Measurements from ENCODE around the gene WDR36.

WDR36 gene

GRCh38 chr5:111142932-111143331 lies 50.8 kb downstream of the WDR36 start:
- Histone ChIP-seq H3K4me3 (ENCODE audit: low read length) (no peak overlapping the region), H3K9ac (ENCODE audit: low read depth, low read length) (no peak overlapping the region), H3K4me1 (ENCODE audit: insufficient read depth, low read length) (no peaks in the 10 kb centered on the region), H3K27ac (ENCODE audit: low read length) (no peak overlapping the region), H3K27me3 (ENCODE audit: insufficient read depth, low read length) (no peaks in the 10 kb centered on the region), H3K36me3 (ENCODE audit: insufficient read depth, low read depth, low read length) (no peaks in the 10 kb centered on the region), H3K9me3 (ENCODE audit: insufficient read depth, low read depth, low read length) (no peaks in the 10 kb centered on the region)

DNA sequence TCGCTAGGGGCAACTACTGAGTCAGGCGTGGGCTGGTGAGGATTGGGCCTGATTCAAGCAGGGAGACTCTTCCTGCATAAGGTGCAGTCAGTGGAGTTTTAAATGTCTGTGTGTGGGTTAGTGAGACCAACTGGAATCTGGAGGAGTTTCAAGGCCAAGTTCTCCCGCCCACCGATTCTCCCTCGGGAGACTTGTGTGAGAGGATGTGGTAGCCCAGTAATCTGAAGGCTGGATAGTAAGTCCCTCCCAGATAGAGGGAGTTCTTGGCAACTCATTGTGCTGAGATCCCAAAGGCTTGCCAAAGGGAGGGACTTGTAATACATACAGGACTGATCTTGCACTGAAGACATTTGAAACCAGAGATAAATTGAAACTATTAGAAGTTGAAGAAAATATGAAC lies 51.8 kb downstream of the WDR36 start:
- H3K4me1 ChIP-seq (ENCODE audit: insufficient read depth, low read length): no peaks in the 10 kb centered on the region
- no peak overlapping the region for H3K4me3 ChIP-seq (ENCODE audit: low read length)
- no peaks in the 10 kb centered on the region for H3K27me3 ChIP-seq (ENCODE audit: insufficient read depth, low read length)
- no peaks in the 10 kb centered on the region for H3K36me3 ChIP-seq (ENCODE audit: insufficient read depth, low read depth, low read length)
- no peaks in the 10 kb centered on the region for H3K9me3 ChIP-seq (ENCODE audit: insufficient read depth, low read depth, low read length)
- H3K27ac ChIP-seq (ENCODE audit: low read length): no peak overlapping the region
- no peak overlapping the region for H3K9ac ChIP-seq (ENCODE audit: low read depth, low read length)

DNA sequence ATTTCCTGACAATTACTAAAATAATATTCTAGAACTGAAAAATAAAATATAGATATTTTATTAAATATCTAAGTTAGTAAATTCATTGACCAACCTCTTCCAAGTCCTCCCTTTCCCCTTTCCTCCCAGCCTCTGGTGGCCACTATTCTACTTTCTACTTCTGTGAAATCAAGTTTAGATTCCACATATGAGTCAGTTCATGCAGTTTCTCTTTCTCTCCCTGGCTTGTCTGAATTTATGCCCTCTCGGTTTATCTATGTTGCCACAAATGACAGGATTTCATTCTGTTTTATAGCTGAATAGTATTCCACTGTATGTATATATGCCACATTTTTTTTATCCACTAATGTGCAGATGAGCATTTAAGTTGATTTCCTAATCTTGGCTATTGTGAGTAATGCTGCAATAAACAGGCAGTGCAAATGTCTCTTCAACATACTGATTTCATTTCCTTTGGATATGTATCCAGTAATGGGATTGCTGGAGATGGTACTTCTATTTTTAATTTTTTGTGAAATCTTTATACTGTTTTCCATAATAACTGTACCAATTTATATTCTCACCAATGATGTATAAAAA lies 52.3 kb downstream of the WDR36 start:
- Histone ChIP-seq H3K36me3 (ENCODE audit: insufficient read depth, low read depth, low read length) (no peaks in the 10 kb centered on the region), H3K27me3 (ENCODE audit: insufficient read depth, low read length) (no peaks in the 10 kb centered on the region), H3K4me1 (ENCODE audit: insufficient read depth, low read length) (no peaks in the 10 kb centered on the region), H3K27ac (ENCODE audit: low read length) (no peak overlapping the region), H3K4me3 (ENCODE audit: low read length) (no peak overlapping the region), H3K9me3 (ENCODE audit: insufficient read depth, low read depth, low read length) (no peaks in the 10 kb centered on the region), H3K9ac (ENCODE audit: low read depth, low read length) (no peak overlapping the region)

DNA sequence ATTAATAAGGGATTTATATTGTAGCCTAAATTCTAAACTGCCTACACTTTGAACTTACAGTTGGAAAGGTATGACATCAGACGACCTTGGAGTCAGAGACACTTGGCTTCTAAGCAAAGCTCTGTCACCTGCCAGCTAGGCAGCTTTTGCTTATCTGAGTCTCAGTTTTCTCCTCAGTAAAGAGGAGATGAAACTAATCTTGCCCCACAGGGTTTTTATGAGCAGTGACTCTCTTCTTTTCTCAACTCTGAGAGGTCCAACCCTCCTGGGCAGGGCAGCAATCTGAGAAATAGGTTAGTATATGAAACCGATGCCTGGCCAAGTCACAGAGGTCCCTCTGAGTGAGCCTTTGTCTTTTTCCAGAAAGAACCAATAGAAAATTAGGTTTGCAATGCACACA lies 53.9 kb downstream of the WDR36 start:
- H3K9me3 ChIP-seq (ENCODE audit: insufficient read depth, low read depth, low read length): no peaks in the 10 kb centered on the region
- H3K36me3 ChIP-seq (ENCODE audit: insufficient read depth, low read depth, low read length): no peaks in the 10 kb centered on the region
- no peaks in the 10 kb centered on the region for H3K4me1 ChIP-seq (ENCODE audit: insufficient read depth, low read length)
- H3K9ac ChIP-seq (ENCODE audit: low read depth, low read length): no peak overlapping the region
- H3K27ac ChIP-seq (ENCODE audit: low read length): no peak overlapping the region
- H3K4me3 ChIP-seq (ENCODE audit: low read length): no peak overlapping the region
- no peaks in the 10 kb centered on the region for H3K27me3 ChIP-seq (ENCODE audit: insufficient read depth, low read length)

- Histone ChIP-seq H3K27me3 (ENCODE audit: insufficient read depth, low read length) (no peaks in the 10 kb centered on the region), H3K9ac (ENCODE audit: low read depth, low read length) (no peak overlapping the region), H3K4me1 (ENCODE audit: insufficient read depth, low read length) (no peaks in the 10 kb centered on the region), H3K9me3 (ENCODE audit: insufficient read depth, low read depth, low read length) (no peaks in the 10 kb centered on the region), H3K36me3 (ENCODE audit: insufficient read depth, low read depth, low read length) (no peaks in the 10 kb centered on the region), H3K4me3 (ENCODE audit: low read length) (no peak overlapping the region), H3K27ac (ENCODE audit: low read length) (no peak overlapping the region)
These were observed 55.4 kb downstream of the WDR36 start for GRCh38 chr5:111147502-111147901.

DNA sequence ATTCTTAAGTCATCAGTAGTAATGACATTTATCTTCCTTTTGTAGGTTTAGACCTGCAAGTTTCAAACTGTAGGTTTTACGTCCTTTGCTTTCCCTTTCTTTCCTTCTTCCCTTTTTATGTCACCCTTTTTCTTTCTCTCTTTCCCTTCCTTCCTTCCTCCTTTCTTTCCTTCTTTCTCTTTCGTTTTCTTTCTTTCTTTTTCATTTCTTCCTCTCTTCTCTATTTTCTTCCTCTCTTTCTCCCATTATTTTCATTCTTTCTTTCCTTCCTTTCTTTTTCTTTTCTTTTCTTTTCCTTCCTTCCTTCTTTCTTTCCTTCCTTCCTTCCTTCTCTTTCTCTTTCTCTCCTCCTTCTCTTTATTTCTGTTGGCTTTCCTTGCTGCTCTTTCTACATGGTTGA lies 59.9 kb downstream of the WDR36 start:
- no peaks in the 10 kb centered on the region for H3K4me1 ChIP-seq (ENCODE audit: insufficient read depth, low read length)
- no peak overlapping the region for H3K4me3 ChIP-seq (ENCODE audit: low read length)
- no peaks in the 10 kb centered on the region for H3K36me3 ChIP-seq (ENCODE audit: insufficient read depth, low read depth, low read length)
- H3K9ac ChIP-seq (ENCODE audit: low read depth, low read length): no peak overlapping the region
- no peaks in the 10 kb centered on the region for H3K9me3 ChIP-seq (ENCODE audit: insufficient read depth, low read depth, low read length)
- H3K27ac ChIP-seq (ENCODE audit: low read length): no peak overlapping the region
- H3K27me3 ChIP-seq (ENCODE audit: insufficient read depth, low read length): no peaks in the 10 kb centered on the region

DNA sequence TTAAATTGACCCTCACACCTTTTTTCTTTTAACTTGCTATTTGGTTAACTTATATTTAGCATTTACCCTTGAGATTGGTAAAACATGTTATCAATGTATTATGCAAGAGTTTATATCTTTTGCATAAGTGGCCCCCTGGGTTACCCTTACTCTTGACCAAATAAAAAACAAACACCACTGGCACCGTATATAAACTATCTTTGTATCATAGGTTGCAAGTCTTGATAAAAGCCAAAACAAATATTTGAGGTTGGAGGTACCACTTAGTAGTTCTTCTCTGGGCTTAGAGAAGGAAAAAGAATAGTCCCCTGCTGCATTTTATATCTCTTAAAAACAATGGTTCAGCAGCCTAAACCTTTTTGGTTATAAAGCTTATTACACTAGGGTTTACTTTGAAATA lies 61.3 kb downstream of the WDR36 start:
- Histone ChIP-seq H3K4me1 (ENCODE audit: insufficient read depth, low read length) (no peaks in the 10 kb centered on the region), H3K9ac (ENCODE audit: low read depth, low read length) (no peak overlapping the region), H3K4me3 (ENCODE audit: low read length) (no peak overlapping the region), H3K9me3 (ENCODE audit: insufficient read depth, low read depth, low read length) (no peaks in the 10 kb centered on the region), H3K27ac (ENCODE audit: low read length) (no peak overlapping the region), H3K36me3 (ENCODE audit: insufficient read depth, low read depth, low read length) (no peaks in the 10 kb centered on the region), H3K27me3 (ENCODE audit: insufficient read depth, low read length) (no peaks in the 10 kb centered on the region)

DNA sequence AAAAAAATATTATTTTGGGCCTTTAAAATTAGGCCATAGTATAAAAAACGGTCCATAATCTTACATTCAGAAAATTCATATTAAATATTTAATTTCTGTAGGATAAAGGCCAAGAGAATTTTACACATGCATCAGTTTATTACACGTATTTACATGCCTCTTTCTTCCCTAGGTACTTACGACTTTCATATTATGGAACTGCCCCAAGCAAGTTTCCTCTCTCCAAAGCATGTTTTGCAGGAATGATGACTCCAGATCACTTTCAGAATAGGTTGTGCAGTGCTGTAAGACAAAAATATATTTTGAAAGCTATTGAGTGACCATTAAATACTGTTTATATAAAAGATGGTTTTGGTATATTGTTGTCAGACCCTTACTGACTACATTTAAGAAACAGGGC lies 61.8 kb downstream of the WDR36 start:
- H3K4me3 ChIP-seq (ENCODE audit: low read length): no peak overlapping the region
- H3K9me3 ChIP-seq (ENCODE audit: insufficient read depth, low read depth, low read length): no peaks in the 10 kb centered on the region
- no peaks in the 10 kb centered on the region for H3K27me3 ChIP-seq (ENCODE audit: insufficient read depth, low read length)
- H3K4me1 ChIP-seq (ENCODE audit: insufficient read depth, low read length): no peaks in the 10 kb centered on the region
- H3K27ac ChIP-seq (ENCODE audit: low read length): no peak overlapping the region
- H3K36me3 ChIP-seq (ENCODE audit: insufficient read depth, low read depth, low read length): no peaks in the 10 kb centered on the region
- H3K9ac ChIP-seq (ENCODE audit: low read depth, low read length): no peak overlapping the region

- no peaks in the 10 kb centered on the region for H3K9me3 ChIP-seq (ENCODE audit: insufficient read depth, low read depth, low read length)
- no peaks in the 10 kb centered on the region for H3K4me1 ChIP-seq (ENCODE audit: insufficient read depth, low read length)
- no peaks in the 10 kb centered on the region for H3K36me3 ChIP-seq (ENCODE audit: insufficient read depth, low read depth, low read length)
- H3K4me3 ChIP-seq (ENCODE audit: low read length): no peak overlapping the region
- no peak overlapping the region for H3K9ac ChIP-seq (ENCODE audit: low read depth, low read length)
- no peaks in the 10 kb centered on the region for H3K27me3 ChIP-seq (ENCODE audit: insufficient read depth, low read length)
- H3K27ac ChIP-seq (ENCODE audit: low read length): no peak overlapping the region
These were observed 66.1 kb downstream of the WDR36 start for GRCh38 chr5:111158105-111158744.

DNA sequence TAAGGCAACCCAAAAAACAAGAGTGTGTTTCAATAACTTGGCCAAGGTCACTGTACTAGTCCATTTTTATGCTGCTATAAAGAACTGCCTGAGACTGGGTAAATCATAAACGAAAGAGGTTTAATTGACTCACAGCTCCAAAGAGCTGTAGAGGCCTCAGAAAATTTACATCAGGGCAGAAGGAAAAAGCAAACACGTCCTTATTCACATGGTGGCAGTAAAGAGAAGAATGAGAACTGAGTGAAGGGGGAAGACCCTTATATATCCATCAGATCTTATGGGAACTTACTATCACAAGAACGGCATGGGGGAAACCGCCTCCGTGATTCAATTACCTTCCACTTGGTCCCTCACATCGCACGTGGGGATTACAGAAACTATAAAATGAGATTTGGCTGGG lies 67.7 kb downstream of the WDR36 start:
- H3K9me3 ChIP-seq (ENCODE audit: insufficient read depth, low read depth, low read length): no peaks in the 10 kb centered on the region
- H3K27ac ChIP-seq (ENCODE audit: low read length): no peak overlapping the region
- no peak overlapping the region for H3K9ac ChIP-seq (ENCODE audit: low read depth, low read length)

DNA sequence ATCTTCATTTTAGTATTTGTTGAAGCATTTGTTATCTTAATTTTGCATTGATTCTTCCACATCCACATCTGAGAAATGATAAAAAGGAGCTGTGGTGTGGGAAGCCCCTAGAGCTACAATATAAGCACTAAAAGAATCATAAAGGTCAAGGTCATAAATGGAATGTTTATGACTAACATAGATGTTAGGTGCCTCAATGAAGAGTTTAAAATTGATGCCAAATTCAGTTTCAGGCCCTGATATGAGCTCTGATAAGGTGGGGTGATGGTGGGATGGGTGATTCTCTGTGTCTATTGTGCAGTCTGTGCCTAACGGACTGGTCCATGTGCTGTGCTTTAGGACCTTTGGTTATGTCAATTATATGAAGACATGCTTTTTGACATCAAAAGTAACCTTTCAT lies 70.9 kb downstream of the WDR36 start:
- Histone ChIP-seq H3K27me3 (ENCODE audit: insufficient read depth, low read length) (no peaks in the 10 kb centered on the region), H3K4me1 (ENCODE audit: insufficient read depth, low read length) (no peaks in the 10 kb centered on the region), H3K9ac (ENCODE audit: low read depth, low read length) (no peak overlapping the region), H3K36me3 (ENCODE audit: insufficient read depth, low read depth, low read length) (no peaks in the 10 kb centered on the region), H3K27ac (ENCODE audit: low read length) (no peak overlapping the region), H3K4me3 (ENCODE audit: low read length) (no peak overlapping the region), H3K9me3 (ENCODE audit: insufficient read depth, low read depth, low read length) (no peaks in the 10 kb centered on the region)

More for the DNA sequence above, 67.7 kb downstream of the WDR36 start:
- no peaks in the 10 kb centered on the region for H3K36me3 ChIP-seq (ENCODE audit: insufficient read depth, low read depth, low read length)
- H3K4me1 ChIP-seq (ENCODE audit: insufficient read depth, low read length): no peaks in the 10 kb centered on the region
- H3K27me3 ChIP-seq (ENCODE audit: insufficient read depth, low read length): no peaks in the 10 kb centered on the region
- H3K4me3 ChIP-seq (ENCODE audit: low read length): no peak overlapping the region

- H3K9ac ChIP-seq (ENCODE audit: low read depth, low read length): no peak overlapping the region
These were observed 72.9 kb downstream of the WDR36 start for GRCh38 chr5:111165058-111165457.

More at GRCh38 chr5:111165058-111165457, 72.9 kb downstream of the WDR36 start:
- no peaks in the 10 kb centered on the region for H3K9me3 ChIP-seq (ENCODE audit: insufficient read depth, low read depth, low read length)
- H3K27ac ChIP-seq (ENCODE audit: low read length): no peak overlapping the region
- no peak overlapping the region for H3K4me3 ChIP-seq (ENCODE audit: low read length)
- no peaks in the 10 kb centered on the region for H3K27me3 ChIP-seq (ENCODE audit: insufficient read depth, low read length)
- peaks cover 4% of the 10 kb centered on the region; the same call in 1 of the 2 replicates for H3K4me1 ChIP-seq (ENCODE audit: insufficient read depth, low read length)
- H3K36me3 ChIP-seq (ENCODE audit: insufficient read depth, low read depth, low read length): no peaks in the 10 kb centered on the region
